Right lobe of liver (tissue), 4 donors: ENCODE results near the gene TSC22D1.

Experiments used
- POLR2A ChIP-seq: fragments of 450-650 bp; IDR thresholded peaks from one replicate; pipeline ENCODE4 v1.6.1; 2017; ENCODE audit warnings: antibody characterized with exemption, mild to moderate bottlenecking
- TF ChIP-seq, protein P1 (sequence below), 4 donors: fragments of 200-600 bp in 3 of 4; fragments of 450-650 bp in 1 of 4; IDR thresholded peaks; one replicate each; pipeline versions ENCODE4 v1.5.1 to v1.8.0; 2016 to 2022; ENCODE audit warnings: antibody characterized with exemption in 4 of 4, mild to moderate bottlenecking in 2 of 4
- donor health status: DM: no; HTN: no; CAD: no.
- donor health status: DM: no; HTN: no; CAD: no.
- donor health status: DM: no; HTN: yes; CAD: no.

DNA sequence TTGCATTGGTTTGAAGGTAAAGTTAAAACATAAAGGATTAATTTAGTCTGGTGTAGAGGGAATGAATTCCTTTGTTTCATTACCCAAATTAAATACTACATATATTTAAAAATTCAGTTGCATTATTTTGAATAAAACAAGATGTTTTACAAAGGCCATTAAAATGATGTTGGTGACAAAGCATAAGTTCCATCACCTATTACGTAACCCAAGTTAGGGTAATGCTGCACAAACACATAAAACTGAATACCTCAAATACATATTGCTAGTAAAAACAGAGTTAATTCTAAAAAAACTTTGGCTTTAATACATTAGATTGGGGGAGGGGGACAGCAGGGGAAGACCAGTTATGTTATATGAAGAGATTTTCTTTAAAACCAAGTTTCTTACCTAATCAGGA lies 122.2 kb downstream of the TSC22D1 start:
- TF ChIP-seq, protein P1, sequence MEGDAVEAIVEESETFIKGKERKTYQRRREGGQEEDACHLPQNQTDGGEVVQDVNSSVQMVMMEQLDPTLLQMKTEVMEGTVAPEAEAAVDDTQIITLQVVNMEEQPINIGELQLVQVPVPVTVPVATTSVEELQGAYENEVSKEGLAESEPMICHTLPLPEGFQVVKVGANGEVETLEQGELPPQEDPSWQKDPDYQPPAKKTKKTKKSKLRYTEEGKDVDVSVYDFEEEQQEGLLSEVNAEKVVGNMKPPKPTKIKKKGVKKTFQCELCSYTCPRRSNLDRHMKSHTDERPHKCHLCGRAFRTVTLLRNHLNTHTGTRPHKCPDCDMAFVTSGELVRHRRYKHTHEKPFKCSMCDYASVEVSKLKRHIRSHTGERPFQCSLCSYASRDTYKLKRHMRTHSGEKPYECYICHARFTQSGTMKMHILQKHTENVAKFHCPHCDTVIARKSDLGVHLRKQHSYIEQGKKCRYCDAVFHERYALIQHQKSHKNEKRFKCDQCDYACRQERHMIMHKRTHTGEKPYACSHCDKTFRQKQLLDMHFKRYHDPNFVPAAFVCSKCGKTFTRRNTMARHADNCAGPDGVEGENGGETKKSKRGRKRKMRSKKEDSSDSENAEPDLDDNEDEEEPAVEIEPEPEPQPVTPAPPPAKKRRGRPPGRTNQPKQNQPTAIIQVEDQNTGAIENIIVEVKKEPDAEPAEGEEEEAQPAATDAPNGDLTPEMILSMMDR (IDR thresholded peaks at IDR 0.05), result no peak
- TF ChIP-seq POLR2A, result no peak
